Endothelial cell of umbilical vein (primary cell): ENCODE measurements around the gene PSME4. TPM values are rescaled to one million over a fixed set of nuclear protein-coding genes. Genes with fewer than 3 reads are reported as not detected.

ENCODE experiments used
- BruUV-seq: library from RNA; stranded (reverse); fragments of 400-500 nt; replicated peaks from 2 replicates; lab custom pipeline; 2021; lab: Mats Ljungman, UMichigan
- CTCF ChIA-PET: fragments of 300-600, 350-600 bp; sonication (Branson Sonifier 250); formaldehyde crosslinking; loops from one replicate; lab custom pipeline; 2021; ENCODE audit warnings: antibody characterized with exemption, inconsistent platforms; lab: Charles Lee
- POLR2A ChIA-PET: fragments of 300-600, 350-600 bp; sonication (Branson Sonifier 250); formaldehyde crosslinking; loops from one replicate; lab custom pipeline; 2021; ENCODE audit warnings: antibody characterized with exemption, inconsistent platforms; lab: Charles Lee
- DNase-seq: peaks from one replicate; pipeline ENCODE4 v3.0.0-alpha.2; 2011; ENCODE audit warnings: low read depth, low spot score
- FAIRE-seq: peaks from 2 replicates; lab custom pipeline; 2011; peaks lifted over from hg19 to GRCh38; lab: Jason Lieb, UNC
- H2AFZ ChIP-seq: 2 replicates; pipeline ENCODE4 v1.6.0; 2012; ENCODE audit warnings: low read depth, low read length, control low read depth, inconsistent platforms
- H3K27ac ChIP-seq: 2 replicates; pipeline ENCODE4 v1.5.1; 2011; ENCODE audit warnings: low read depth, mild to moderate bottlenecking, control low read depth, low read length, moderate library complexity; ENCODE audit not compliant: insufficient read depth
- H3K27me3 ChIP-seq, 2 experiments: 2 replicates each; pipeline versions ENCODE4 v1.6.0 to v1.6.1; 2011; ENCODE audit warnings: low read length in 2 of 2, mixed read lengths in 1 of 2; ENCODE audit not compliant: control insufficient read depth in 2 of 2, insufficient read depth in 2 of 2
- H3K36me3 ChIP-seq, 2 experiments: 2 replicates in 1 of 2; 3 replicates in 1 of 2; pipeline ENCODE4 v1.5.1; 2011; ENCODE audit warnings: low read length in 2 of 2, mild to moderate bottlenecking in 1 of 2, moderate library complexity in 1 of 2; ENCODE audit not compliant: control insufficient read depth in 2 of 2, insufficient read depth in 2 of 2; ENCODE audit errors: extremely low read depth in 1 of 2
- H3K4me1 ChIP-seq: 3 replicates; pipeline ENCODE4 v1.5.1; 2011; ENCODE audit warnings: mild to moderate bottlenecking, low read length; ENCODE audit not compliant: control insufficient read depth, insufficient read depth; ENCODE audit errors: extremely low read depth
- H3K4me2 ChIP-seq: 2 replicates; pipeline ENCODE4 v1.6.1; 2011; ENCODE audit warnings: low read length, control low read depth, mixed read lengths; ENCODE audit not compliant: insufficient read depth
- H3K4me3 ChIP-seq, 3 experiments: fragments of 200-600 bp in 1 of 3; sonication (generic), shearing (Covaris generic) in 1 of 3; replicated peaks in 1 of 3; 2 replicates each; pipeline ENCODE4 v1.5.1; 2011 to 2016; ENCODE audit warnings: control low read depth in 3 of 3, low read length in 3 of 3, mild to moderate bottlenecking in 2 of 3, inconsistent platforms in 1 of 3, low read depth in 1 of 3, moderate library complexity in 1 of 3; ENCODE audit not compliant: insufficient read depth in 1 of 3
- H3K79me2 ChIP-seq: 2 replicates; pipeline ENCODE4 v1.6.0; 2012; ENCODE audit warnings: low read length, inconsistent platforms; ENCODE audit not compliant: control insufficient read depth, insufficient read depth
- H3K9ac ChIP-seq: replicated peaks from 2 replicates; pipeline ENCODE3; 2011; ENCODE audit warnings: low read length, control low read depth; ENCODE audit not compliant: insufficient read depth; ENCODE audit errors: extremely low read depth
- H3K9me1 ChIP-seq: replicated peaks from 3 replicates; pipeline ENCODE4 v1.6.0; 2011; ENCODE audit warnings: mild to moderate bottlenecking, low read length; ENCODE audit not compliant: control insufficient read depth, insufficient read depth; ENCODE audit errors: extremely low read depth
- H3K9me3 ChIP-seq: replicated peaks from 2 replicates; pipeline ENCODE4 v1.5.1; 2012; ENCODE audit warnings: low read length, inconsistent platforms; ENCODE audit not compliant: control insufficient read depth, insufficient read depth
- H4K20me1 ChIP-seq: replicated peaks from 2 replicates; pipeline ENCODE3; 2011; ENCODE audit warnings: mild to moderate bottlenecking, low read length; ENCODE audit not compliant: control insufficient read depth, insufficient read depth; ENCODE audit errors: extremely low read depth
- EZH2 ChIP-seq: IDR thresholded peaks from 2 replicates; pipeline ENCODE4 v1.6.1; 2012; ENCODE audit warnings: borderline replicate concordance, low read depth, mild to moderate bottlenecking, moderate library complexity, low read length, inconsistent platforms; ENCODE audit not compliant: severe bottlenecking
- FOS ChIP-seq: IDR thresholded peaks from 2 replicates; pipeline ENCODE4 v1.6.1; 2011; ENCODE audit warnings: mild to moderate bottlenecking, low read length, moderate library complexity, borderline replicate concordance; ENCODE audit not compliant: insufficient read depth
- GATA2 ChIP-seq: IDR thresholded peaks from 2 replicates; pipeline ENCODE4 v1.7.0; 2011; ENCODE audit warnings: low read depth, mild to moderate bottlenecking, moderate library complexity, mixed read lengths, low read length; ENCODE audit not compliant: insufficient read length, insufficient read depth
- JUN ChIP-seq: IDR thresholded peaks from 2 replicates; pipeline ENCODE4 v1.6.1; 2011; ENCODE audit warnings: borderline replicate concordance, low read depth; ENCODE audit not compliant: insufficient read length, insufficient read depth
- MYC ChIP-seq: IDR thresholded peaks from one replicate; pipeline ENCODE4 v1.6.1; 2011; ENCODE audit warnings: mild to moderate bottlenecking, low read depth, low read length
- POLR2A ChIP-seq: IDR thresholded peaks from 2 replicates; pipeline ENCODE4 v1.6.1; 2012; ENCODE audit warnings: low read depth, mild to moderate bottlenecking, control low read depth, low read length
- POLR2AphosphoS5 ChIP-seq: IDR thresholded peaks from 2 replicates; pipeline ENCODE4 v1.6.1; 2012; ENCODE audit warnings: low read depth, mild to moderate bottlenecking, control low read depth, low read length, moderate library complexity; ENCODE audit not compliant: insufficient read depth
- dilution Hi-C: fragments of 300-500 bp; cut with MboI; formaldehyde crosslinking; loops from one replicate; pipeline ENCODE4 v1.15.0; 2019; ENCODE audit warnings: low sequenced_read_pairs; ENCODE audit not compliant: extremely low pct_ligation_motif_present
- intact Hi-C: fragments of 100-400 bp; cut with micrococcal nuclease; formaldehyde crosslinking; loops from one replicate; pipeline ENCODE4 v1.10.0; 2022
- polyA plus RNA-seq, 4 experiments: library from polyadenylated mRNA; depleted of rRNA in 3 of 4; stranded (reverse) in 3 of 4; unstranded in 1 of 4; fragments of >200 nt; gene quantifications; 2 replicates each; pipeline versions ENCODE4 v1.2.1 to v1.2.3, GENCODE V29; 2011 to 2012; ENCODE audit warnings: missing spikeins in 1 of 4
- total RNA-seq: library from RNA; stranded (reverse); gene quantifications from 2 replicates; pipeline ENCODE4 v1.2.3, GENCODE V29; 2021
- TF ChIP-seq, protein P1 (sequence below): IDR thresholded peaks from 2 replicates; pipeline ENCODE4 v1.6.1; 2011; ENCODE audit not compliant: insufficient read depth, insufficient read length
- TF ChIP-seq, protein P2 (sequence below), 2 donors: IDR thresholded peaks; 1 replicate in 1 of 2; 2 replicates in 1 of 2; pipeline ENCODE4 v1.5.1; 2011; ENCODE audit warnings: low read length in 2 of 2, mild to moderate bottlenecking in 2 of 2, moderate library complexity in 2 of 2, control low read depth in 1 of 2, inconsistent platforms in 1 of 2, low read depth in 1 of 2; ENCODE audit not compliant: insufficient read depth in 1 of 2; ENCODE audit errors: extremely low read depth in 1 of 2

Gene PSME4
- total and polyA plus RNA-seq, 2 donors (not counting 3 experiments of a cell fraction or from before 2014, with no cell fraction given) = 24.7 to 82.6 TPM

DNA sequence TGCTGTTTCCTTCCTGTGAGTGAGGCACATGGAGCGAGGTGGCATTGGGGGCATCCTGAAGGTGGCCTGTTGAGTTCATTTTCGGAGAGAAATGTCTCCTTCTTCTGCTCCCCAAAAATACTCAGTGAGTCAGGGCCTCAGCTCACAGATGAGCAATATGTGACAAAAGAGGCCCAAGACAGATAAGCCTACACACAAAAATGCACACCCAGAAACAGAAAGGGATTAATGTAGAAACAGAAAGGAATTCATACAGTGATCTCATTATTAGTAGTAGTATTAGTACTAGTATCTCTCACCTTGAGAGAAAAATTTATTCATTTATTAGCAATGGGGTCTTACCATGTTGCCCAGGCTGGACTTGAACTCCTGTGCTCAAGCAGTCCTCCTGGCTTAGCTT lies 116.1 kb downstream of the PSME4 start:
- Histone ChIP-seq H3K9ac (no peak overlapping the region), H3K9me3 (no peaks in the 10 kb centered on the region), H4K20me1 (no peaks in the 10 kb centered on the region), H3K27ac (no peak overlapping the region), H3K79me2 (no peaks in the 10 kb centered on the region), H3K9me1 (no peaks in the 10 kb centered on the region), H2AFZ (no peak overlapping the region), H3K4me2 (no peak overlapping the region), H3K4me3 (no peak overlapping the region), H3K36me3 (peaks cover 6 to 7% of the 10 kb centered on the region in 2 experiments), H3K4me1 (no peaks in the 10 kb centered on the region), H3K27me3 (no peaks in the 10 kb centered on the region)
- CTCF ChIA-PET = no interaction called here
- intact Hi-C loops = no loop called here
- FAIRE-seq (no peak), DNase-seq (no peak)
- no TSS peak for BruUV-seq
- dilution Hi-C loops = no loop called here
- TF ChIP-seq GATA2 (no peak), EZH2 (no peak), POLR2A (no peak), POLR2AphosphoS5 (no peak), FOS (no peak), JUN (no peak), MYC (no peak)
- TF ChIP-seq, protein P1, sequence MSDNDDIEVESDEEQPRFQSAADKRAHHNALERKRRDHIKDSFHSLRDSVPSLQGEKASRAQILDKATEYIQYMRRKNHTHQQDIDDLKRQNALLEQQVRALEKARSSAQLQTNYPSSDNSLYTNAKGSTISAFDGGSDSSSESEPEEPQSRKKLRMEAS = no peak
- TF ChIP-seq, protein P2, sequence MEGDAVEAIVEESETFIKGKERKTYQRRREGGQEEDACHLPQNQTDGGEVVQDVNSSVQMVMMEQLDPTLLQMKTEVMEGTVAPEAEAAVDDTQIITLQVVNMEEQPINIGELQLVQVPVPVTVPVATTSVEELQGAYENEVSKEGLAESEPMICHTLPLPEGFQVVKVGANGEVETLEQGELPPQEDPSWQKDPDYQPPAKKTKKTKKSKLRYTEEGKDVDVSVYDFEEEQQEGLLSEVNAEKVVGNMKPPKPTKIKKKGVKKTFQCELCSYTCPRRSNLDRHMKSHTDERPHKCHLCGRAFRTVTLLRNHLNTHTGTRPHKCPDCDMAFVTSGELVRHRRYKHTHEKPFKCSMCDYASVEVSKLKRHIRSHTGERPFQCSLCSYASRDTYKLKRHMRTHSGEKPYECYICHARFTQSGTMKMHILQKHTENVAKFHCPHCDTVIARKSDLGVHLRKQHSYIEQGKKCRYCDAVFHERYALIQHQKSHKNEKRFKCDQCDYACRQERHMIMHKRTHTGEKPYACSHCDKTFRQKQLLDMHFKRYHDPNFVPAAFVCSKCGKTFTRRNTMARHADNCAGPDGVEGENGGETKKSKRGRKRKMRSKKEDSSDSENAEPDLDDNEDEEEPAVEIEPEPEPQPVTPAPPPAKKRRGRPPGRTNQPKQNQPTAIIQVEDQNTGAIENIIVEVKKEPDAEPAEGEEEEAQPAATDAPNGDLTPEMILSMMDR (IDR thresholded peaks at IDR 0.05; ENCODE audit: extremely low read depth in 1 of 2, insufficient read depth in 1 of 2, low read depth in 1 of 2, low read length in 2 of 2) = no peak
- POLR2A ChIA-PET = no interaction called here
